ENCODE measurements around the gene SMIM1.
"Not testable (repeated sequence)": the region's sequence is repeated elsewhere in the genome, so short reads cannot be mapped to it uniquely, and the experiment has no call there.

Gene SMIM1

DNA sequence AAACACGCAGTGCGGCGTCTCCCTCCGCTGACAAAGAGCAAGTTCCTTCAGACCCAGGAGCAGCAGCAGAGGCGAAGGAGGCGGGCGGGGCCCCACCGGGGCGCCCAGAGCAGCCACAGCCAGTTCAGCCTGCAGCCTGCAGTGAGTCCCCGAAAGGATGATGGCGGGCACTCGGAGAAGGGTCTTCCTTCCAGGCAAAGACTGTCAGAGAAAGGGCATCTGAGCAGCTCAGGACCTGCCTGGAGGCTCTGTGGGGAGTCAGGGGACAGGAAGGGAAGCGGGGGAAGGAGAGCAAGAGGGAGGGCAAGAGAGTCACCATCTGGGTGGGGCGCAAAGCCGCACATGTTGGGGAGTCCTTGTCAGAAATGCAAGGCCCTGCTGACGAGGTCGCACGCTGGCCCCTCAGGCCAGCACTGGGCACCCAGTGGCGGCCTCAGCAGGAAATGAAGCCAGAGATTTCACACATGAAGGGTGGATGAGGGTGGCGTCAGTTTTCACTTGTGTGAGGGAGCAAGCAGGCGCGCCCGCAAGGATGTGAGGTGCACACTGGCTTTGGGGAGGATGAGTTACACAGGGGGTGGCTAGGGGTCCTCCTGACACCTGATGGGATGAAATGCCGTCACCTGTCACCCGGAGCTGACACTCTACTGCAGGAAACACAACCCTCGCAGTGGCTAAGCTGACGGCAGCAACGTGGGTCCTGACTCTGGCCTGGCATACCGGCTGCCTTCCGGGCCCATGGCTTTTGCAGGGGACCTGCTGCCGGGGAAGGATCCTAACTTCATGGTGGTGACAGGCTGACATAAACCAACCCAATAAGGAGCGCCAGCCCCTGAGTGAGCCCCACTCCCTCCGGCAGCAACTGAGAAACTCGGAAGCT, 17.1 kb downstream of the SMIM1 start:
- H3K9ac ChIP-seq (ENCODE audit: low read depth, low read length), result peak overlapping the region; percentile 24; the same call in 1 of the 2 replicates
- peaks cover 22% of the 10 kb centered on the region for H3K4me1 ChIP-seq (ENCODE audit: insufficient read depth, low read length)
- WGBS, result 93% methylated on average over 34 of the region's 34 CpGs
- no peaks in the 10 kb centered on the region for H3K9me3 ChIP-seq (ENCODE audit: insufficient read depth, low read depth, low read length)
- H3K27me3 ChIP-seq (ENCODE audit: insufficient read depth, low read length), result no peaks in the 10 kb centered on the region
- no peak overlapping the region for H3K4me3 ChIP-seq (ENCODE audit: low read length)
- peaks cover 39% of the 10 kb centered on the region for H3K36me3 ChIP-seq (ENCODE audit: insufficient read depth, low read length)
- H3K27ac ChIP-seq (ENCODE audit: low read depth, low read length), result no peak overlapping the region

GRCh38 chr1:3790500-3790923, 18.0 kb downstream of the SMIM1 start:
- H3K4me1 ChIP-seq (ENCODE audit: insufficient read depth, low read length), result peaks cover 27% of the 10 kb centered on the region
- H3K4me3 ChIP-seq (ENCODE audit: low read length), result no peak overlapping the region
- H3K27me3 ChIP-seq (ENCODE audit: insufficient read depth, low read length), result no peaks in the 10 kb centered on the region
- H3K27ac ChIP-seq (ENCODE audit: low read depth, low read length), result no peak overlapping the region
- H3K36me3 ChIP-seq (ENCODE audit: insufficient read depth, low read length), result peaks cover 32% of the 10 kb centered on the region
- no peaks in the 10 kb centered on the region for H3K9me3 ChIP-seq (ENCODE audit: insufficient read depth, low read depth, low read length)
- 92% methylated on average over 12 of the region's 12 CpGs for WGBS
- no peak overlapping the region for H3K9ac ChIP-seq (ENCODE audit: low read depth, low read length)

GRCh38 chr1:3790952-3791351, 18.4 kb downstream of the SMIM1 start:
- 0 out of 2 replicates have a peak overlapping the region, but pooled peaks have one; percentile 3 for H3K9ac ChIP-seq (ENCODE audit: low read depth, low read length)
- 94% methylated on average over 18 of the region's 18 CpGs for WGBS
- no peaks in the 10 kb centered on the region for H3K9me3 ChIP-seq (ENCODE audit: insufficient read depth, low read depth, low read length)
- no peaks in the 10 kb centered on the region for H3K27me3 ChIP-seq (ENCODE audit: insufficient read depth, low read length)
- H3K4me3 ChIP-seq (ENCODE audit: low read length), result no peak overlapping the region
- H3K36me3 ChIP-seq (ENCODE audit: insufficient read depth, low read length), result peaks cover 31% of the 10 kb centered on the region
- peaks cover 27% of the 10 kb centered on the region for H3K4me1 ChIP-seq (ENCODE audit: insufficient read depth, low read length)
- no peak overlapping the region for H3K27ac ChIP-seq (ENCODE audit: low read depth, low read length)

DNA sequence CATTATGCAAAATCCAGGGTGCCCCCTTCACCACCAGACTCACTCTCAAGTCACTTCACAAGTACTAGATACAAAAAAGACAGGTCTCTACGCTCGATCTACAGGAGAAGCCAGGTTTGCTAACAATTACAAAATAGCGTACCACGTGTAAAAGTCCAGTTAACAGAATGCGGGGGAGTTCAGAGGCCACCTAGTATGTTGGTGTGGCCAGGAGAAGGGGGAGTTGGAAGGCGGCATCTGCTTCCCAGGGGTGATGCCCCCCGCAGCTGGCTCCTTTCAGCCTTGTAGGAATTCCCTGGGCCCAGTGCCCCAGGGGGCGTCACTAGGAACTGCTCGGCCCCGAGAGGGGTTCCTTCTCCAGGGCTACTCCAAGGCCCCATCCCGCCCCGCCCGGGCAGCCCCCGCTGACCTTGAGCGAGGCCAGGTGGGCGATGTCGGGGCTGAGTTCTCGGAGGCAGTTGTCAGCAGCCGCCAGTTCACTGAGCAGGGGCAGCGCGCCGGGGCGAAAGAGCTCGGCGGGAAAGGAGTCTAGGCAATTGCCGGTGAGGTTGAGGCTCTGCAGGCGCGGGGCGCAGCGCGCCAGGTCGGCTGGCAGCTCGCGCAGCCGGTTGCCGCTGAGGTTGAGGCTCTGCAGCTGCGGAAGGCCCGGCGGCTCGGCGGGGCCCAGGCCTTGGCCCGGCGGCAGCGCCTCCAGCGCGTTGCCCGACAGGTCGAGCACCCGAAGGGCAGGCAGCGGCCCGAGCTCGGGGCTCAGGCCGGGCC, 23.1 kb downstream of the SMIM1 start:
- 4% methylated on average over 53 of the region's 53 CpGs for WGBS
- H3K9ac ChIP-seq (ENCODE audit: low read depth, low read length), result peak overlapping the region; percentile 80
- H3K27me3 ChIP-seq (ENCODE audit: insufficient read depth, low read length), result no peaks in the 10 kb centered on the region
- H3K4me3 ChIP-seq (ENCODE audit: low read length), result peak overlapping the region; percentile 79
- H3K36me3 ChIP-seq (ENCODE audit: insufficient read depth, low read length), result peaks cover 4% of the 10 kb centered on the region; the same call in 1 of the 2 replicates
- H3K4me1 ChIP-seq (ENCODE audit: insufficient read depth, low read length), result peaks cover 24% of the 10 kb centered on the region
- no peaks in the 10 kb centered on the region for H3K9me3 ChIP-seq (ENCODE audit: insufficient read depth, low read depth, low read length)
- H3K27ac ChIP-seq (ENCODE audit: low read depth, low read length), result peak overlapping the region; percentile 58; the same call in 1 of the 2 replicates

DNA sequence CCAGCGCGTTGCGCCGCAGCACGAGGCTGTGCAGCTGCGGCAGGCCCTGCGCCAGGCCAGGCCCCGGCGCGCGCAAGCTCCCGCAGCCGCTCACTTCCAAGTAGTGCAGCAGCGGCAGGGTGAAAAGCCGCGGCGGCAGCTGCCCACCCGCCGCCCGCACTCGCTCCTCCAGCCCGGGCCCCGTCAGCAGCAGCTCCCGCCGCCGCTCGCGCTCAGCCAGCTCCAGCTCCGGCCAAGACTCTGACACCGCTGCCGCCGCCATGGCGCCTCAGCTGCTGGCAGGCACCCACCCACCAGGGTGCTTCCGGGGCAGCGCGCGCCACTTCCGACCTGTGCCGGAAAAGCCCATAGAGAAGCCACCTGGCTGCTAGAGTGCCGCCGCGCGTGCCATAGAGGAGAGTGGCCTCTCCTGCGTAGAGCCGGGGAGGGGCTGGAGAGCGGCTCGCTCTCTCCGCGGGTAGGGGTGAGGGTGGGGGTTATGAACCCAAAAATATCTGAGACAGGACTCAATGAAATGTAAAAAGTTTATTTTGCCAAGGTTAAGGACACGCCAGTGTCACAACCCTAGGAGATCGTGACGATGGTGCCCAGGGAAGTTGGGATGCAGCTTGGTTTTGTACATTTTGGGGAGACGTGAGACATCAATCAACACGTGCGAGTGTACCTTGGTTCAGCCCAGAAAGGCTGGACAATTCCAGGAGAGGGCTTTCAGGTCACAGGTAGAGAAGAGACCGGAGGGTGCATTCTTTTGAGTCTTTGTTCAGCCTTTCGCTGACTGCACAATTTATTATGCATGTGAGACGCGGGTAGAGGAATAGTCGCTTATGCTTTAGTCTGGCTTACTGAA, 23.9 kb downstream of the SMIM1 start, which contains the start of gene LRRC47:
Gene LRRC47, minus strand, starts transcription at position 284 of the 847 bp plus-strand sequence. Its CDS starts 22 bp downstream, at position 262.
- 5% methylated on average over 60 of the region's 60 CpGs for WGBS
- no peaks in the 10 kb centered on the region for H3K9me3 ChIP-seq (ENCODE audit: insufficient read depth, low read depth, low read length)
- H3K27me3 ChIP-seq (ENCODE audit: insufficient read depth, low read length), result no peaks in the 10 kb centered on the region
- peak within 1 kb of the TSS; percentile 82 for H3K9ac ChIP-seq (ENCODE audit: low read depth, low read length)
- H3K4me3 ChIP-seq (ENCODE audit: low read length), result peak within 1 kb of the TSS; percentile 79
- H3K4me1 ChIP-seq (ENCODE audit: insufficient read depth, low read length), result peaks cover 24% of the 10 kb centered on the region
- peaks cover 4% of the 10 kb centered on the region; the same call in 1 of the 2 replicates for H3K36me3 ChIP-seq (ENCODE audit: insufficient read depth, low read length)
- H3K27ac ChIP-seq (ENCODE audit: low read depth, low read length), result peak within 1 kb of the TSS; percentile 58; the same call in 1 of the 2 replicates

GRCh38 chr1:3799976-3800685, 27.6 kb downstream of the SMIM1 start:
- 88% methylated on average over 11 of the region's 11 CpGs for WGBS
- Histone ChIP-seq H3K4me1 (ENCODE audit: insufficient read depth, low read length) (peaks cover 4% of the 10 kb centered on the region; the same call in 1 of the 2 replicates), H3K9me3 (ENCODE audit: insufficient read depth, low read depth, low read length) (no peaks in the 10 kb centered on the region), H3K27me3 (ENCODE audit: insufficient read depth, low read length) (no peaks in the 10 kb centered on the region), H3K9ac (ENCODE audit: low read depth, low read length) (no peak overlapping the region), H3K36me3 (ENCODE audit: insufficient read depth, low read length) (no peaks in the 10 kb centered on the region), H3K27ac (ENCODE audit: low read depth, low read length) (no peak overlapping the region), H3K4me3 (ENCODE audit: low read length) (no peak overlapping the region)

DNA sequence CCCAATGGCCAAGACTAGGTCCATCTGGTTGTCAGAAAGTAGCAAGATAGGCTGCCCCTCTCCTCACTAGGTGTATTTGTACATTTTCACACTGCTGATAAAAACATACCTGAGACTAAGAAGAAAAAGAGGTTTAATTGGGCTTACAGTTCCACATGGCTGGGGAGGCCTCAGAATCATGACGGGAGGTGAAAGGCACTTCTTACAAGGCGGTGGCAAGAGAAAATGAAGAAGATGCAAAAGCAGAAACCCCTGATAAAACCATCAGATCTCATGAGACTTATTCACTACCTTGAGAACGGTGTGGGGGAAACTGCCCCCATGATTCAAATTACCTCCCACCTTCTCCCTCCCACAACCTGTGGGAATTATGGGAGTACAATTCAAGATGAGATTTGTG, 28.2 kb downstream of the SMIM1 start:
- not testable (repeated sequence) for H3K4me1 ChIP-seq (ENCODE audit: insufficient read depth, low read length); H3K4me3 ChIP-seq (ENCODE audit: low read length); H3K36me3 ChIP-seq (ENCODE audit: insufficient read depth, low read length); H3K9ac ChIP-seq (ENCODE audit: low read depth, low read length); H3K9me3 ChIP-seq (ENCODE audit: insufficient read depth, low read depth, low read length); H3K27ac ChIP-seq (ENCODE audit: low read depth, low read length); H3K27me3 ChIP-seq (ENCODE audit: insufficient read depth, low read length)
- WGBS, result 92% methylated on average over 3 of the region's 3 CpGs

- 87% methylated on average over 19 of the region's 19 CpGs for whole genome bisulfite sequencing
- H3K9ac ChIP-seq (ENCODE audit: low read depth, low read length), result no peak overlapping the region
These were observed 31.5 kb downstream of the SMIM1 start for GRCh38 chr1:3803905-3804626.

DNA sequence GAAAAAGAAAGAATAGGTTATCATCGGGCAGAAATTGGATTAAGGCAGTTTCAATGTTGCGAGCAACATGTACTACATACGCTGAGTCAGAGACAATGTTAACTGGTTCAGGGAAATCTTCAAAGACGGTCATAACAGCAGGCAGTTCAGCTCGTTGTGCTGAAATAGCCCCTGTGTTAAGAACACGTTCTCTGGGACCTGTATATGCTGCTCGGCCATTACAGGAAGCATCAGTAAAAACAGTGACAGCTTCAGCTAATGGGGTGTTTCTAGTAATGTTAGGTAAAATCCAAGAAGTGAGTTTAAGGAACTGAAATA, 32.0 kb downstream of the SMIM1 start:
- not testable (repeated sequence) for H3K9ac ChIP-seq (ENCODE audit: low read depth, low read length); H3K4me1 ChIP-seq (ENCODE audit: insufficient read depth, low read length); H3K36me3 ChIP-seq (ENCODE audit: insufficient read depth, low read length); H3K4me3 ChIP-seq (ENCODE audit: low read length); H3K27me3 ChIP-seq (ENCODE audit: insufficient read depth, low read length); H3K27ac ChIP-seq (ENCODE audit: low read depth, low read length)
- 94% methylated on average over 7 of the region's 7 CpGs for WGBS
- H3K9me3 ChIP-seq (ENCODE audit: insufficient read depth, low read depth, low read length), result peaks cover 15% of the 10 kb centered on the region

More at GRCh38 chr1:3803905-3804626, 31.5 kb downstream of the SMIM1 start:
- H3K9me3 ChIP-seq (ENCODE audit: insufficient read depth, low read depth, low read length), result peaks cover 15% of the 10 kb centered on the region
- H3K4me3 ChIP-seq (ENCODE audit: low read length), result no peak overlapping the region
- no peaks in the 10 kb centered on the region for H3K4me1 ChIP-seq (ENCODE audit: insufficient read depth, low read length)
- H3K36me3 ChIP-seq (ENCODE audit: insufficient read depth, low read length), result no peaks in the 10 kb centered on the region
- no peak overlapping the region for H3K27ac ChIP-seq (ENCODE audit: low read depth, low read length)
- H3K27me3 ChIP-seq (ENCODE audit: insufficient read depth, low read length), result no peaks in the 10 kb centered on the region

DNA sequence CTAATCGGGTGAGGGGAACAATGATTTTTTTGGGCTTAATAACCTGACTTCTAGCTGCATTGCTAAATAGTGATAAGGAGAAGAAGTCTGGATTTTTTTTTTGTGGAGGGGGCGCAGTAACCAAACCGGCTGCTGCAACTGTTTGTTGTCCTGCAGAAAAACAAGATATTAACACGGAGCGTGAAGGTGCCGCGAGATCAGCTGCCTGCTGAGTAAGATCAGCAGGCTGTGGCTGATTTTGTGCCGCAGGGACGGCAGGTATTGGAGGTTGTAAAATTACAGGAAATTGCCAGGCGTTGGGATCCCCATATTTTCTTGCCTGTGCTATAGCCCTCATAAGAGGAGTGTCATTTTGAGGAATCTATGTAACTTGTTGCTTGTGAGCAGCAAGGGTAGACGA, 32.5 kb downstream of the SMIM1 start:
- H3K4me1 ChIP-seq (ENCODE audit: insufficient read depth, low read length), result no peaks in the 10 kb centered on the region
- no peaks in the 10 kb centered on the region for H3K27me3 ChIP-seq (ENCODE audit: insufficient read depth, low read length)
- H3K9ac ChIP-seq (ENCODE audit: low read depth, low read length), result no peak overlapping the region
- peaks cover 15% of the 10 kb centered on the region for H3K9me3 ChIP-seq (ENCODE audit: insufficient read depth, low read depth, low read length)
- H3K27ac ChIP-seq (ENCODE audit: low read depth, low read length), result no peak overlapping the region
- WGBS, result 91% methylated on average over 11 of the region's 11 CpGs
- no peaks in the 10 kb centered on the region for H3K36me3 ChIP-seq (ENCODE audit: insufficient read depth, low read length)
- no peak overlapping the region for H3K4me3 ChIP-seq (ENCODE audit: low read length)

Measured in HUES64 (cell line).